ENCODE results near the gene GAREM1.

GRCh38 chr18:32267463-32267862 lies 203.2 kb downstream of the GAREM1 start:
- TF ChIP-seq, protein P1, sequence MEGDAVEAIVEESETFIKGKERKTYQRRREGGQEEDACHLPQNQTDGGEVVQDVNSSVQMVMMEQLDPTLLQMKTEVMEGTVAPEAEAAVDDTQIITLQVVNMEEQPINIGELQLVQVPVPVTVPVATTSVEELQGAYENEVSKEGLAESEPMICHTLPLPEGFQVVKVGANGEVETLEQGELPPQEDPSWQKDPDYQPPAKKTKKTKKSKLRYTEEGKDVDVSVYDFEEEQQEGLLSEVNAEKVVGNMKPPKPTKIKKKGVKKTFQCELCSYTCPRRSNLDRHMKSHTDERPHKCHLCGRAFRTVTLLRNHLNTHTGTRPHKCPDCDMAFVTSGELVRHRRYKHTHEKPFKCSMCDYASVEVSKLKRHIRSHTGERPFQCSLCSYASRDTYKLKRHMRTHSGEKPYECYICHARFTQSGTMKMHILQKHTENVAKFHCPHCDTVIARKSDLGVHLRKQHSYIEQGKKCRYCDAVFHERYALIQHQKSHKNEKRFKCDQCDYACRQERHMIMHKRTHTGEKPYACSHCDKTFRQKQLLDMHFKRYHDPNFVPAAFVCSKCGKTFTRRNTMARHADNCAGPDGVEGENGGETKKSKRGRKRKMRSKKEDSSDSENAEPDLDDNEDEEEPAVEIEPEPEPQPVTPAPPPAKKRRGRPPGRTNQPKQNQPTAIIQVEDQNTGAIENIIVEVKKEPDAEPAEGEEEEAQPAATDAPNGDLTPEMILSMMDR (IDR thresholded peaks at IDR 0.05): no peak
- TF ChIP-seq RFX5 (IDR thresholded peaks at IDR 0.05; ENCODE audit: low read length) (no peak), MAX (IDR thresholded peaks at IDR 0.05; ENCODE audit: low read depth) (no peak), CHD2 (IDR thresholded peaks at IDR 0.05; ENCODE audit: low read length, partially characterized antibody) (no peak)
